CD4-positive, alpha-beta T cell treated with Interleukin-21 for 1 hour (primary cell): ENCODE data around the gene SPOCK1.

ENCODE experiments used
- DNase-seq: peaks from one replicate; pipeline ENCODE4 v3.0.0-alpha.2; 2020

Gene SPOCK1

GRCh38 chr5:137216976-137217598, 282.0 kb downstream of the SPOCK1 start:
- DNase-seq: no peak

GRCh38 chr5:137215780-137216179, 283.3 kb downstream of the SPOCK1 start:
- no peak for DNase-seq

- DNase-seq: no peak
Observed at GRCh38 chr5:137215261-137215660, 283.9 kb downstream of the SPOCK1 start.

- DNase-seq: no peak
Observed at GRCh38 chr5:137214446-137215189, 284.5 kb downstream of the SPOCK1 start.

- no peak for DNase-seq
Observed at GRCh38 chr5:137212471-137212870, 286.7 kb downstream of the SPOCK1 start.

GRCh38 chr5:137209232-137209809, 289.8 kb downstream of the SPOCK1 start:
- no peak for DNase-seq

- no peak for DNase-seq
Observed at GRCh38 chr5:137207023-137207760, 291.9 kb downstream of the SPOCK1 start.

- no peak for DNase-seq
Observed at GRCh38 chr5:137206030-137206715, 293.0 kb downstream of the SPOCK1 start.

GRCh38 chr5:137205231-137206027, 293.7 kb downstream of the SPOCK1 start:
- DNase-seq: no peak

- DNase-seq: no peak
Observed at GRCh38 chr5:137203011-137203632, 296.0 kb downstream of the SPOCK1 start.

GRCh38 chr5:137201876-137202275, 297.2 kb downstream of the SPOCK1 start:
- no peak for DNase-seq

GRCh38 chr5:137200906-137201700, 298.0 kb downstream of the SPOCK1 start:
- no peak for DNase-seq

GRCh38 chr5:137199966-137200365, 299.2 kb downstream of the SPOCK1 start:
- DNase-seq: no peak

- no peak for DNase-seq
Observed at GRCh38 chr5:137199201-137199600, 299.9 kb downstream of the SPOCK1 start.

- DNase-seq: no peak
Observed at GRCh38 chr5:137195483-137195882, 303.6 kb downstream of the SPOCK1 start.

GRCh38 chr5:137194300-137194699, 304.8 kb downstream of the SPOCK1 start:
- no peak for DNase-seq

- DNase-seq: no peak
Observed at GRCh38 chr5:137192293-137192743, 306.8 kb downstream of the SPOCK1 start.

GRCh38 chr5:137191179-137191578, 307.9 kb downstream of the SPOCK1 start:
- no peak for DNase-seq

- no peak for DNase-seq
Observed at GRCh38 chr5:137190441-137190840, 308.7 kb downstream of the SPOCK1 start.

GRCh38 chr5:137190031-137190430, 309.1 kb downstream of the SPOCK1 start:
- no peak for DNase-seq

- DNase-seq: no peak
Observed at GRCh38 chr5:137188566-137188965, 310.6 kb downstream of the SPOCK1 start.
